ENCODE measurements around the gene GLT1D1.

DNA sequence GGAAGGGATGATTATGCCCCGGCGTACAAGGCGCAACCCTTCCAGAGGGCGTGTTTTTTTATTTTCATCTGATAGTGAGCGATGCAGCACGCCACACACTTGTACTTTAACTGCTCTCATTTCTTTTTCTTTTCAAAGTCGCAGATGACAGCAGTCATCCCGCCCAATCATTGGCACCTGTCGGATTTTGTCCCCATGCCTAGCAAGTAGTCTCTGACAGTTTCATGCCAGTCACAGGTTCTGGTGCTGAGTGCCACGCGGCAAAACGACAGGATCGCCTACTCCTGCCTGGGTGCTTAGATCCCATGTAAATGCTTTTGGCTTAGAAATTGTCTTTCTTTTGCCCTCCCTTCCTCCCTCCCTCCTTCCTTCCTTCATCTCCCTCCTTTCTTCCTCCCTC is 117.7 kb downstream of the GLT1D1 start:
- TF ChIP-seq, protein P1, sequence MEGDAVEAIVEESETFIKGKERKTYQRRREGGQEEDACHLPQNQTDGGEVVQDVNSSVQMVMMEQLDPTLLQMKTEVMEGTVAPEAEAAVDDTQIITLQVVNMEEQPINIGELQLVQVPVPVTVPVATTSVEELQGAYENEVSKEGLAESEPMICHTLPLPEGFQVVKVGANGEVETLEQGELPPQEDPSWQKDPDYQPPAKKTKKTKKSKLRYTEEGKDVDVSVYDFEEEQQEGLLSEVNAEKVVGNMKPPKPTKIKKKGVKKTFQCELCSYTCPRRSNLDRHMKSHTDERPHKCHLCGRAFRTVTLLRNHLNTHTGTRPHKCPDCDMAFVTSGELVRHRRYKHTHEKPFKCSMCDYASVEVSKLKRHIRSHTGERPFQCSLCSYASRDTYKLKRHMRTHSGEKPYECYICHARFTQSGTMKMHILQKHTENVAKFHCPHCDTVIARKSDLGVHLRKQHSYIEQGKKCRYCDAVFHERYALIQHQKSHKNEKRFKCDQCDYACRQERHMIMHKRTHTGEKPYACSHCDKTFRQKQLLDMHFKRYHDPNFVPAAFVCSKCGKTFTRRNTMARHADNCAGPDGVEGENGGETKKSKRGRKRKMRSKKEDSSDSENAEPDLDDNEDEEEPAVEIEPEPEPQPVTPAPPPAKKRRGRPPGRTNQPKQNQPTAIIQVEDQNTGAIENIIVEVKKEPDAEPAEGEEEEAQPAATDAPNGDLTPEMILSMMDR (IDR thresholded peaks at IDR 0.05; ENCODE audit: borderline replicate concordance, extremely low read depth, low read length, poor library complexity, severe bottlenecking): no peak
- no peak for TF ChIP-seq EZH2 (IDR thresholded peaks at IDR 0.05; ENCODE audit: borderline replicate concordance, low read depth, low read length, severe bottlenecking)

Measured in DND-41 (cell line).